Stomach (tissue), 4 donors: Measurements from ENCODE around the gene MAD2L1BP.
"Not testable (repeated sequence)": the region's sequence is repeated elsewhere in the genome, so short reads cannot be mapped to it uniquely, and the experiment has no call there.

ENCODE experiments used
- EP300 ChIP-seq: sonication (generic); formaldehyde crosslinking; IDR thresholded peaks from one replicate; pipeline ENCODE4 v1.6.1; 2017; ENCODE audit warnings: antibody characterized with exemption
- TF ChIP-seq, protein P1 (sequence below), 7 experiments: fragments of 450-650 bp in 4 of 7; fragments of 200-600 bp in 3 of 7; sonication (generic) in 3 of 7; IDR thresholded peaks; one replicate each; pipeline ENCODE4 v1.5.1; 2016 to 2019; ENCODE audit warnings: antibody characterized with exemption in 7 of 7, control low read depth in 2 of 7, mild to moderate bottlenecking in 1 of 7

DNA sequence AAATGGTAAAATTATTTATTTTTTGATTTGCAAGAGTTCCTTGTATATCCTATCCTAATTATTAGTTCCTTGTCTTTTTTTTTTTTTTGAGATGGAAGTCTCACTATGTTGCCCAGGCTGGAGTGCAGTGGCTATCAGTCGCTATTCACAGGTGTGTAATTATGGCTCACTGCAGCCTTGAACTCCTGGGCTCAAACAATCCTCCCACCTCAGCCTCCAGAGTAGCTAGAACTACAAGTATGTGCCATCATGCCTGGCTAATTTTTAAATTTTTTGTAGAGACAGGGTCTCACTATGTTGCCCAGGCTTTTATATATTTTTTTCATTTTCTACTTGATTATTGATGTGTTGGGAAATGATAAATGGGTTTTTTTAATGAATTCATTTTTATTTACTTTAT lies 46.1 kb upstream of the MAD2L1BP start:
- TF ChIP-seq, protein P1, sequence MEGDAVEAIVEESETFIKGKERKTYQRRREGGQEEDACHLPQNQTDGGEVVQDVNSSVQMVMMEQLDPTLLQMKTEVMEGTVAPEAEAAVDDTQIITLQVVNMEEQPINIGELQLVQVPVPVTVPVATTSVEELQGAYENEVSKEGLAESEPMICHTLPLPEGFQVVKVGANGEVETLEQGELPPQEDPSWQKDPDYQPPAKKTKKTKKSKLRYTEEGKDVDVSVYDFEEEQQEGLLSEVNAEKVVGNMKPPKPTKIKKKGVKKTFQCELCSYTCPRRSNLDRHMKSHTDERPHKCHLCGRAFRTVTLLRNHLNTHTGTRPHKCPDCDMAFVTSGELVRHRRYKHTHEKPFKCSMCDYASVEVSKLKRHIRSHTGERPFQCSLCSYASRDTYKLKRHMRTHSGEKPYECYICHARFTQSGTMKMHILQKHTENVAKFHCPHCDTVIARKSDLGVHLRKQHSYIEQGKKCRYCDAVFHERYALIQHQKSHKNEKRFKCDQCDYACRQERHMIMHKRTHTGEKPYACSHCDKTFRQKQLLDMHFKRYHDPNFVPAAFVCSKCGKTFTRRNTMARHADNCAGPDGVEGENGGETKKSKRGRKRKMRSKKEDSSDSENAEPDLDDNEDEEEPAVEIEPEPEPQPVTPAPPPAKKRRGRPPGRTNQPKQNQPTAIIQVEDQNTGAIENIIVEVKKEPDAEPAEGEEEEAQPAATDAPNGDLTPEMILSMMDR (IDR thresholded peaks at IDR 0.05): not testable (repeated sequence)
- not testable (repeated sequence) for TF ChIP-seq EP300
